Activated B cell treated with CpG ODN at 0.5 μM for 24 hours (primary cell): ENCODE data around the gene STOX1. TPM values are rescaled to one million over a fixed set of nuclear protein-coding genes. Genes with fewer than 3 reads are reported as not detected.

Experiments
- ATAC-seq: fragments of 200-7000 bp; cut with Tn5 transposase; one replicate; pipeline ENCODE4 v1.10.0; 2021; ENCODE audit warnings: low read depth, mild to moderate bottlenecking, moderate library complexity
- CTCF ChIA-PET: fragments of 350-600 bp; sonication (Branson Sonifier 250); formaldehyde crosslinking; loops from one replicate; lab custom pipeline; 2021; ENCODE audit warnings: antibody characterized with exemption; lab: Charles Lee
- POLR2A ChIA-PET: fragments of 350-600 bp; sonication (Branson Sonifier 250); formaldehyde crosslinking; loops from one replicate; lab custom pipeline; 2021; ENCODE audit warnings: antibody characterized with exemption; lab: Charles Lee
- DNase-seq: peaks from one replicate; pipeline ENCODE4 v3.0.0; 2022
- H3K27ac Mint-ChIP-seq: one replicate; pipeline ENCODE4 v1.8.0; 2020; ENCODE audit warnings: mixed read lengths
- H3K27me3 Mint-ChIP-seq: one replicate; pipeline ENCODE4 v1.8.0; 2021; ENCODE audit warnings: mixed read lengths
- H3K36me3 Mint-ChIP-seq: one replicate; pipeline ENCODE4 v1.8.0; 2021; ENCODE audit warnings: low read depth, mixed read lengths
- H3K4me1 Mint-ChIP-seq: one replicate; pipeline ENCODE4 v1.8.0; 2021; ENCODE audit warnings: mixed read lengths
- H3K4me3 Mint-ChIP-seq: one replicate; pipeline ENCODE4 v1.8.0; 2020; ENCODE audit warnings: mild to moderate bottlenecking, mixed read lengths
- H3K9me3 Mint-ChIP-seq: one replicate; pipeline ENCODE4 v1.8.0; 2020; ENCODE audit warnings: mixed read lengths
- intact Hi-C: fragments of 100-400 bp; cut with micrococcal nuclease; formaldehyde crosslinking; loops from one replicate; pipeline ENCODE4 v1.15.1; 2024
- total RNA-seq: library from RNA; stranded (reverse); gene quantifications from 2 replicates; pipeline ENCODE4 v1.2.3, GENCODE V29; 2022
- TF ChIP-seq, protein P1 (sequence below): fragments of 200-600 bp; IDR thresholded peaks from one replicate; pipeline ENCODE4 v1.8.0; 2022; ENCODE audit warnings: antibody characterized with exemption, mild to moderate bottlenecking

The STOX1 gene
- total RNA-seq, 1 donor from 2014 or later: 0.16 TPM

- no peak for DNase-seq
- CTCF ChIA-PET: no interaction called here
Observed at GRCh38 chr10:68848281-68848680, 20.9 kb downstream of the STOX1 start.

DNA sequence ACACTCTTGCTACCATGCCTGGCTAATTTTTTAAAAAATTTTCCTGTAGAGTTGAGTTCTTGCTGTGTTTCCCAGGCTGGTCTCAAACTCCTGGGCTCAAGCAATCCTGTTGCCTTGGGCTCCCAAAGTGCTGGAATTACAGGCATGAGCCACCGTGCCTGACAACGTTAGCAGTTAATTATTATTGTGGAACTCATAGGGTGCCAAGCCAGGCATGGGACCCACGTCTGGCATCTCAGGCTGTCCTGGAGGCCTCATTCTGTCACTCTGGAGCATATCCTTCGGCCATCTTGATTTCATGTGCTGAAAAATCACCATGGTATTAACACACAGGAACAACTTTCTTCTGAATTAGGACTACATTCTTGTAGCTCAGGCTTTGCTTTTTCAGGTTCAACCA, 21.5 kb downstream of the STOX1 start:
- Mint-ChIP-seq H3K9me3 (no peaks in the 10 kb centered on the region), H3K4me3 (no peak overlapping the region), H3K36me3 (no peaks in the 10 kb centered on the region), H3K27ac (no peak overlapping the region), H3K4me1 (no peaks in the 10 kb centered on the region), H3K27me3 (no peaks in the 10 kb centered on the region)
- intact Hi-C loops: no loop called here
- DNase-seq (no peak), ATAC-seq (no peak)
- TF ChIP-seq, protein P1, sequence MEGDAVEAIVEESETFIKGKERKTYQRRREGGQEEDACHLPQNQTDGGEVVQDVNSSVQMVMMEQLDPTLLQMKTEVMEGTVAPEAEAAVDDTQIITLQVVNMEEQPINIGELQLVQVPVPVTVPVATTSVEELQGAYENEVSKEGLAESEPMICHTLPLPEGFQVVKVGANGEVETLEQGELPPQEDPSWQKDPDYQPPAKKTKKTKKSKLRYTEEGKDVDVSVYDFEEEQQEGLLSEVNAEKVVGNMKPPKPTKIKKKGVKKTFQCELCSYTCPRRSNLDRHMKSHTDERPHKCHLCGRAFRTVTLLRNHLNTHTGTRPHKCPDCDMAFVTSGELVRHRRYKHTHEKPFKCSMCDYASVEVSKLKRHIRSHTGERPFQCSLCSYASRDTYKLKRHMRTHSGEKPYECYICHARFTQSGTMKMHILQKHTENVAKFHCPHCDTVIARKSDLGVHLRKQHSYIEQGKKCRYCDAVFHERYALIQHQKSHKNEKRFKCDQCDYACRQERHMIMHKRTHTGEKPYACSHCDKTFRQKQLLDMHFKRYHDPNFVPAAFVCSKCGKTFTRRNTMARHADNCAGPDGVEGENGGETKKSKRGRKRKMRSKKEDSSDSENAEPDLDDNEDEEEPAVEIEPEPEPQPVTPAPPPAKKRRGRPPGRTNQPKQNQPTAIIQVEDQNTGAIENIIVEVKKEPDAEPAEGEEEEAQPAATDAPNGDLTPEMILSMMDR: no peak
- ChIA-PET POLR2A (no interaction called here), CTCF (no interaction called here)

More at GRCh38 chr10:68848281-68848680, 20.9 kb downstream of the STOX1 start:
- Mint-ChIP-seq H3K36me3 (no peaks in the 10 kb centered on the region), H3K9me3 (no peaks in the 10 kb centered on the region), H3K4me1 (no peaks in the 10 kb centered on the region), H3K27me3 (no peaks in the 10 kb centered on the region), H3K4me3 (no peak overlapping the region), H3K27ac (no peak overlapping the region)
- POLR2A ChIA-PET: no interaction called here
- TF ChIP-seq, protein P1: no peak
- no peak for ATAC-seq
- intact Hi-C loops: no loop called here

- H3K4me1 Mint-ChIP-seq: no peaks in the 10 kb centered on the region
- intact Hi-C loops: no loop called here
- ChIA-PET CTCF (no interaction called here), POLR2A (no interaction called here)
- H3K27ac Mint-ChIP-seq: no peak overlapping the region
- TF ChIP-seq, protein P1: no peak
- H3K27me3 Mint-ChIP-seq: no peaks in the 10 kb centered on the region
- DNase-seq: no peak
- no peak for ATAC-seq
- H3K4me3 Mint-ChIP-seq: no peak overlapping the region
- H3K9me3 Mint-ChIP-seq: peaks cover 12% of the 10 kb centered on the region
- H3K36me3 Mint-ChIP-seq: no peaks in the 10 kb centered on the region
Observed at GRCh38 chr10:68856352-68856751, 29.0 kb downstream of the STOX1 start.

DNA sequence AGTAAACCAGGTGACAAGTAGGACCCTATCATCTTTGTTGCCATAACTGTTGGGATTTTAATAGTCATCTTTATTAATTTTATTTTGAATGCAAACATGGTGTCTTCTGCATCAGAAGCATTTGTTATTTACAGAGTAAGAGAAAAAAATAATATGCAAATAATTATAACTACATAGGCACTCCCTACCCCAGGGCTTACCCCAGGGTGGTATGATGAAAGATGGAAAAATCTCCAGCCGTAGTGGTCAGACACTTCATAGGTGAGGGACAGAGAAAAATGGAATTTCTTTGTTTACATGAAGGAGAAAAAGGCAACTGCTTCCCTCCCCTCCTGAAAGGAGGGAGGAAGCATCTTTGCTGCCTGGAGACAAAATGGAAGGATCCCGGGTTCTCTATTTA, 29.7 kb downstream of the STOX1 start:
- Mint-ChIP-seq H3K27ac (no peak overlapping the region), H3K4me1 (no peaks in the 10 kb centered on the region), H3K4me3 (no peak overlapping the region), H3K27me3 (no peaks in the 10 kb centered on the region), H3K36me3 (no peaks in the 10 kb centered on the region), H3K9me3 (peaks cover 19% of the 10 kb centered on the region)
- no peak for ATAC-seq
- ChIA-PET POLR2A (no interaction called here), CTCF (no interaction called here)
- intact Hi-C loops: no loop called here
- no peak for DNase-seq
- TF ChIP-seq, protein P1: no peak

GRCh38 chr10:68861253-68861652, 33.9 kb downstream of the STOX1 start:
- TF ChIP-seq, protein P1: no peak
- ATAC-seq: no peak
- CTCF ChIA-PET: no interaction called here

More at GRCh38 chr10:68861253-68861652, 33.9 kb downstream of the STOX1 start:
- POLR2A ChIA-PET: no interaction called here
- intact Hi-C loops: no loop called here
- no peak overlapping the region for H3K4me3 Mint-ChIP-seq
- no peak overlapping the region for H3K27ac Mint-ChIP-seq
- H3K27me3 Mint-ChIP-seq: no peaks in the 10 kb centered on the region
- peaks cover 28% of the 10 kb centered on the region for H3K9me3 Mint-ChIP-seq
- H3K36me3 Mint-ChIP-seq: no peaks in the 10 kb centered on the region
- H3K4me1 Mint-ChIP-seq: no peaks in the 10 kb centered on the region
- DNase-seq: no peak
